ENCODE results near the gene PLD3.

Gene PLD3

GRCh38 chr19:40424637-40425449 is 76.3 kb downstream of the PLD3 start:
- Mint-ChIP-seq H3K4me3 (peak overlapping the region; percentile 83 to 93), H3K36me3 (peaks cover 6 to 7% of the 10 kb centered on the region in 2 donors), H3K27me3 (no peaks in the 10 kb centered on the region), H3K9me3 (no peaks in the 10 kb centered on the region), H3K4me1 (peaks cover 15 to 21% of the 10 kb centered on the region in 2 donors), H3K27ac (peak overlapping the region; percentile 95)
- ATAC-seq (replicated peaks), result no peak
- no peak for DNase-seq

- peaks cover 15 to 21% of the 10 kb centered on the region in 2 donors for H3K4me1 Mint-ChIP-seq
- DNase-seq, result peak; percentile 100
- ATAC-seq (replicated peaks), result peak; percentile 89 to 91
- H3K9me3 Mint-ChIP-seq, result no peaks in the 10 kb centered on the region
- no peaks in the 10 kb centered on the region for H3K27me3 Mint-ChIP-seq
- peak within 1 kb of the TSS; percentile 83 to 93 for H3K4me3 Mint-ChIP-seq
- peak within 1 kb of the TSS; percentile 95 for H3K27ac Mint-ChIP-seq
- peaks cover 6 to 7% of the 10 kb centered on the region in 2 donors for H3K36me3 Mint-ChIP-seq
These were observed 77.2 kb downstream of the PLD3 start, which contains the start of gene SERTAD1 for GRCh38 chr19:40425450-40426287. TSS of gene SERTAD1 (minus strand) at chr19:40425992. CDS start at chr19:40423546, 2,446 bp downstream.
